HUES48 (cell line): ENCODE results near the gene ZBTB9.

Experiments
- H3K27ac ChIP-seq: one replicate; pipeline ENCODE4 v1.7.0; 2013; ENCODE audit warnings: low read depth, low read length, inconsistent platforms
- H3K27me3 ChIP-seq: 2 replicates; pipeline ENCODE4 v1.6.1; 2013; ENCODE audit warnings: mild to moderate bottlenecking, low read length; ENCODE audit not compliant: control insufficient read depth, insufficient read depth
- H3K36me3 ChIP-seq: 2 replicates; pipeline ENCODE4 v1.6.1; 2013; ENCODE audit warnings: low read length; ENCODE audit not compliant: control insufficient read depth, insufficient read depth
- H3K4me1 ChIP-seq: 2 replicates; pipeline ENCODE4 v1.6.1; 2013; ENCODE audit warnings: mild to moderate bottlenecking, low read length; ENCODE audit not compliant: control insufficient read depth, insufficient read depth
- H3K4me3 ChIP-seq: 2 replicates; pipeline ENCODE4 v1.5.1; 2013; ENCODE audit warnings: mild to moderate bottlenecking, low read depth, low read length
- H3K9ac ChIP-seq: 2 replicates; pipeline ENCODE4 v1.6.1; 2013; ENCODE audit warnings: mild to moderate bottlenecking, low read depth, low read length, moderate library complexity
- H3K9me3 ChIP-seq: 2 replicates; pipeline ENCODE4 v1.6.1; 2013; ENCODE audit warnings: low read length; ENCODE audit not compliant: control insufficient read depth, insufficient read depth

The ZBTB9 gene

GRCh38 chr6:33439956-33440648 lies 14.3 kb upstream of the ZBTB9 start:
- no peak overlapping the region for H3K4me3 ChIP-seq
- H3K36me3 ChIP-seq: peaks cover 94% of the 10 kb centered on the region

GRCh38 chr6:33440649-33441309 lies 13.6 kb upstream of the ZBTB9 start:
- H3K27ac ChIP-seq: no peak overlapping the region
- peaks cover 93% of the 10 kb centered on the region for H3K36me3 ChIP-seq
- H3K9me3 ChIP-seq: no peaks in the 10 kb centered on the region
- no peak overlapping the region for H3K4me3 ChIP-seq
- H3K4me1 ChIP-seq: no peaks in the 10 kb centered on the region
- H3K27me3 ChIP-seq: no peaks in the 10 kb centered on the region
- H3K9ac ChIP-seq: no peak overlapping the region

More at GRCh38 chr6:33439956-33440648, 14.3 kb upstream of the ZBTB9 start:
- Histone ChIP-seq H3K27ac (no peak overlapping the region), H3K4me1 (no peaks in the 10 kb centered on the region), H3K27me3 (no peaks in the 10 kb centered on the region), H3K9me3 (no peaks in the 10 kb centered on the region), H3K9ac (no peak overlapping the region)

DNA sequence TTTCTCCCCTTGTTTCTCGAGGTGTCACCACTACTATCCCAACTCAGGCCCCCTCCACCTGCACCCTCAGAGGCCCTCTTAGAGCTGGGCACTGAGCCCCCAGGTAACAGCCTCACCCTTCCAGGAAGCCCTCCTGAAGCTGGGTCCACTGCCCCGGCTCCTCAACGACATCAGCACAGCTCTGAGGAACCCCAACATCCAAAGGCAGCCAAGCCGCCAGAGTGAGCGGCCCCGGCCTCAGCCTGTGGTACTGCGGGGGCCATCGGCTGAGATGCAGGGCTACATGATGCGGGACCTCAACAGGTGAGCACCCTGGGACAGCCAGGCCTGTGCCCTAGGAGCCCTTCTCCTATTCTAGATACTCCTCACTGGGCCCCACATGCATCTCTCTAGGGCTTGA lies 12.9 kb upstream of the ZBTB9 start:
- no peak overlapping the region for H3K9ac ChIP-seq
- no peak overlapping the region for H3K27ac ChIP-seq
- no peak overlapping the region for H3K4me3 ChIP-seq
- H3K4me1 ChIP-seq: no peaks in the 10 kb centered on the region
- H3K9me3 ChIP-seq: no peaks in the 10 kb centered on the region
- no peaks in the 10 kb centered on the region for H3K27me3 ChIP-seq
- H3K36me3 ChIP-seq: peaks cover 93% of the 10 kb centered on the region

GRCh38 chr6:33442283-33442682 lies 12.1 kb upstream of the ZBTB9 start:
- Histone ChIP-seq H3K4me1 (no peaks in the 10 kb centered on the region), H3K27me3 (no peaks in the 10 kb centered on the region), H3K27ac (no peak overlapping the region), H3K36me3 (peaks cover 93% of the 10 kb centered on the region), H3K9me3 (no peaks in the 10 kb centered on the region), H3K9ac (no peak overlapping the region), H3K4me3 (no peak overlapping the region)

DNA sequence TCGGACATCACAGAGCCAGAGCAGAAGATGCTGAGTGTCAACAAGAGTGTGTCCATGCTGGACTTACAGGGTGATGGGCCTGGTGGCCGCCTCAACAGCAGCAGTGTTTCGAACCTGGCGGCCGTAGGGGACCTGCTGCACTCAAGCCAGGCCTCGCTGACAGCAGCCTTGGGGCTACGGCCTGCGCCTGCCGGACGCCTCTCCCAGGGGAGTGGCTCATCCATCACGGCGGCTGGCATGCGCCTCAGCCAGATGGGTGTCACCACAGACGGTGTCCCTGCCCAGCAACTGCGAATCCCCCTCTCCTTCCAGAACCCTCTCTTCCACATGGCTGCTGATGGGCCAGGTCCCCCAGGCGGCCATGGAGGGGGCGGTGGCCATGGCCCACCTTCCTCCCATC lies 11.4 kb upstream of the ZBTB9 start:
- Histone ChIP-seq H3K9me3 (no peaks in the 10 kb centered on the region), H3K27me3 (no peaks in the 10 kb centered on the region), H3K27ac (no peak overlapping the region), H3K4me1 (no peaks in the 10 kb centered on the region), H3K4me3 (no peak overlapping the region), H3K9ac (no peak overlapping the region), H3K36me3 (peaks cover 94% of the 10 kb centered on the region)

GRCh38 chr6:33443619-33444504 lies 10.5 kb upstream of the ZBTB9 start:
- Histone ChIP-seq H3K4me1 (no peaks in the 10 kb centered on the region), H3K4me3 (no peak overlapping the region), H3K27ac (no peak overlapping the region), H3K9ac (no peak overlapping the region), H3K36me3 (peaks cover 94% of the 10 kb centered on the region), H3K9me3 (no peaks in the 10 kb centered on the region), H3K27me3 (no peaks in the 10 kb centered on the region)

GRCh38 chr6:33445119-33445603 lies 9.2 kb upstream of the ZBTB9 start:
- H3K27me3 ChIP-seq: no peaks in the 10 kb centered on the region
- peaks cover 97% of the 10 kb centered on the region for H3K36me3 ChIP-seq
- no peaks in the 10 kb centered on the region for H3K9me3 ChIP-seq
- no peaks in the 10 kb centered on the region for H3K4me1 ChIP-seq
- no peak overlapping the region for H3K27ac ChIP-seq
- no peak overlapping the region for H3K4me3 ChIP-seq
- H3K9ac ChIP-seq: no peak overlapping the region

GRCh38 chr6:33446356-33446755 lies 8.0 kb upstream of the ZBTB9 start:
- Histone ChIP-seq H3K4me1 (no peaks in the 10 kb centered on the region), H3K36me3 (peaks cover 94% of the 10 kb centered on the region), H3K9ac (no peak overlapping the region), H3K27me3 (no peaks in the 10 kb centered on the region), H3K4me3 (no peak overlapping the region), H3K9me3 (no peaks in the 10 kb centered on the region), H3K27ac (no peak overlapping the region)

- Histone ChIP-seq H3K27ac (no peak overlapping the region), H3K36me3 (peaks cover 64% of the 10 kb centered on the region)
Measured at GRCh38 chr6:33450434-33450833, 3.9 kb upstream of the ZBTB9 start.

GRCh38 chr6:33451606-33452005 lies 2.8 kb upstream of the ZBTB9 start:
- Histone ChIP-seq H3K4me3 (no peak overlapping the region), H3K27ac (no peak overlapping the region), H3K27me3 (no peaks in the 10 kb centered on the region), H3K9me3 (no peaks in the 10 kb centered on the region), H3K9ac (no peak overlapping the region), H3K36me3 (peaks cover 64% of the 10 kb centered on the region), H3K4me1 (0 out of 2 replicates have a peak, but pooled peaks cover 10% of the 10 kb centered on the region)

More at GRCh38 chr6:33450434-33450833, 3.9 kb upstream of the ZBTB9 start:
- Histone ChIP-seq H3K27me3 (no peaks in the 10 kb centered on the region), H3K4me3 (no peak overlapping the region), H3K4me1 (0 out of 2 replicates have a peak, but pooled peaks cover 10% of the 10 kb centered on the region), H3K9ac (no peak overlapping the region), H3K9me3 (no peaks in the 10 kb centered on the region)
